GM23338 (cell line): ENCODE data around the gene SHROOM2. TPM values are rescaled to one million over a fixed set of nuclear protein-coding genes. Genes with fewer than 3 reads are reported as not detected.

ENCODE experiments used
- ATAC-seq: fragments of 200-7000 bp; cut with Tn5 transposase; 3 replicates; pipeline ENCODE4 v1.9.1; 2020
- DNase-seq: peaks from one replicate; pipeline ENCODE4 v3.0.0-alpha.2; 2015; ENCODE audit warnings: low spot score
- H2AFZ ChIP-seq: fragments of 200-600 bp; sonication (generic); 2 replicates; pipeline ENCODE4 v1.8.0; 2016; ENCODE audit warnings: antibody characterized with exemption, mild to moderate bottlenecking, moderate library complexity
- H3F3A ChIP-seq: fragments of 200-600 bp; sonication (generic); replicated peaks from 2 replicates; pipeline ENCODE4 v1.8.0; 2017; ENCODE audit warnings: antibody characterized with exemption, mixed run types, low read depth
- H3K27ac ChIP-seq: fragments of 200-600 bp; sonication (generic); 2 replicates; pipeline ENCODE4 v1.6.1; 2016; ENCODE audit warnings: low read depth
- H3K27me3 ChIP-seq: fragments of 200-600 bp; sonication (generic); 2 replicates; pipeline ENCODE4 v1.8.0; 2016; ENCODE audit warnings: mild to moderate bottlenecking, mixed run types, moderate library complexity; ENCODE audit not compliant: insufficient read depth
- H3K36me3 ChIP-seq: fragments of 200-600 bp; sonication (generic); 2 replicates; pipeline ENCODE4 v1.8.0; 2016; ENCODE audit warnings: mild to moderate bottlenecking; ENCODE audit not compliant: insufficient read depth
- H3K4me1 ChIP-seq: fragments of 200-600 bp; sonication (generic); 2 replicates; pipeline ENCODE4 v1.8.0; 2016; ENCODE audit warnings: mild to moderate bottlenecking, moderate library complexity; ENCODE audit not compliant: insufficient read depth
- H3K4me2 ChIP-seq: fragments of 200-600 bp; sonication (generic); 2 replicates; pipeline ENCODE4 v1.7.1; 2017; ENCODE audit warnings: mixed run types
- H3K4me3 ChIP-seq: fragments of 200-600 bp; sonication (generic); 2 replicates; pipeline ENCODE4 v1.6.1; 2016; ENCODE audit warnings: mixed run types
- H3K79me2 ChIP-seq: fragments of 200-600 bp; sonication (generic); replicated peaks from 2 replicates; pipeline ENCODE4 v1.8.0; 2017; ENCODE audit warnings: mild to moderate bottlenecking; ENCODE audit not compliant: insufficient read depth
- H3K9me2 ChIP-seq: fragments of 200-600 bp; sonication (generic); 2 replicates; pipeline ENCODE4 v1.8.0; 2017; ENCODE audit not compliant: insufficient read depth
- H4K20me1 ChIP-seq: fragments of 200-600 bp; sonication (generic); replicated peaks from 2 replicates; pipeline ENCODE4 v1.8.0; 2017; ENCODE audit warnings: mild to moderate bottlenecking; ENCODE audit not compliant: insufficient read depth
- H3K27ac Mint-ChIP-seq: 2 replicates; pipeline ENCODE4 v1.8.0; 2020; ENCODE audit warnings: inconsistent platforms, mild to moderate bottlenecking, moderate library complexity, mixed read lengths
- H3K27me3 Mint-ChIP-seq: 3 replicates; pipeline ENCODE4 v1.8.0; 2022; ENCODE audit warnings: low read depth, mild to moderate bottlenecking, moderate library complexity, mixed read lengths, inconsistent platforms; ENCODE audit not compliant: insufficient read depth, poor library complexity
- H3K36me3 Mint-ChIP-seq: 3 replicates; pipeline ENCODE4 v1.8.0; 2021; ENCODE audit warnings: low read depth, mild to moderate bottlenecking, inconsistent platforms, moderate library complexity, mixed read lengths
- H3K4me1 Mint-ChIP-seq: 3 replicates; pipeline ENCODE4 v1.8.0; 2020; ENCODE audit warnings: mild to moderate bottlenecking, inconsistent platforms, mixed read lengths
- H3K4me3 Mint-ChIP-seq: 3 replicates; pipeline ENCODE4 v1.8.0; 2021; ENCODE audit warnings: moderate library complexity, mild to moderate bottlenecking, inconsistent platforms, mixed read lengths
- H3K9me3 Mint-ChIP-seq: 3 replicates; pipeline ENCODE4 v1.8.0; 2020; ENCODE audit warnings: moderate library complexity, mild to moderate bottlenecking, inconsistent platforms, mixed read lengths
- CREB1 ChIP-seq: fragments of 250-450 bp; sonication (Bioruptor Pico); IDR thresholded peaks from 2 replicates; pipeline ENCODE4 v1.5.0; 2020; ENCODE audit warnings: low read depth, mild to moderate bottlenecking, moderate library complexity
- CTCF ChIP-seq, 2 experiments: fragments of 200-600 bp in 1 of 2; sonication (generic) in 1 of 2; conservative IDR thresholded peaks; 2 replicates each; pipeline versions ENCODE4 v1.5.1 to v1.6.1; 2016 to 2017; ENCODE audit warnings: antibody characterized with exemption in 2 of 2, low read depth in 2 of 2, mild to moderate bottlenecking in 2 of 2, moderate library complexity in 1 of 2
- ETS1 ChIP-seq: IDR thresholded peaks from 2 replicates; pipeline ENCODE4 v1.6.1; 2016; ENCODE audit warnings: antibody characterized with exemption
- EZH2 ChIP-seq: fragments of 200-600 bp; sonication (generic); IDR thresholded peaks from one replicate; pipeline ENCODE4 v1.8.0; 2017; ENCODE audit warnings: antibody characterized with exemption, mild to moderate bottlenecking, low read depth; ENCODE audit not compliant: unreplicated experiment
- EZH2phosphoT487 ChIP-seq: fragments of 200-600 bp; sonication (generic); IDR thresholded peaks from one replicate; pipeline ENCODE4 v1.8.1; 2018; ENCODE audit warnings: antibody characterized with exemption; ENCODE audit not compliant: unreplicated experiment
- JUNB ChIP-seq: IDR thresholded peaks from one replicate; pipeline ENCODE4 v1.6.1; 2016; ENCODE audit warnings: antibody characterized with exemption; ENCODE audit not compliant: unreplicated experiment
- NANOG ChIP-seq: IDR thresholded peaks from 2 replicates; pipeline ENCODE4 v1.6.1; 2016; ENCODE audit warnings: antibody characterized with exemption, borderline replicate concordance
- POLR2AphosphoS5 ChIP-seq: IDR thresholded peaks from 2 replicates; pipeline ENCODE4 v1.6.1; 2016; ENCODE audit warnings: antibody characterized with exemption, low read depth
- REST ChIP-seq: IDR thresholded peaks from one replicate; pipeline ENCODE4 v1.6.1; 2018; ENCODE audit warnings: antibody characterized with exemption; ENCODE audit not compliant: unreplicated experiment
- STAT1 ChIP-seq: IDR thresholded peaks from one replicate; pipeline ENCODE4 v1.6.1; 2016; ENCODE audit warnings: antibody characterized with exemption; ENCODE audit not compliant: unreplicated experiment
- ZNF114 ChIP-seq: fragments of 250-450 bp; sonication (Bioruptor Pico); IDR thresholded peaks from 2 replicates; pipeline ENCODE4 v1.5.0; 2020; ENCODE audit warnings: mild to moderate bottlenecking, moderate library complexity
- ZNF331 ChIP-seq: fragments of 250-450 bp; sonication (Bioruptor Pico); IDR thresholded peaks from 2 replicates; pipeline ENCODE4 v1.5.0; 2020; ENCODE audit warnings: low read depth, mild to moderate bottlenecking, moderate library complexity
- ZNF462 ChIP-seq: fragments of 250-450 bp; sonication (Bioruptor Pico); IDR thresholded peaks from 2 replicates; pipeline ENCODE4 v1.5.0; 2020; ENCODE audit warnings: mild to moderate bottlenecking, moderate library complexity
- polyA plus RNA-seq: library from polyadenylated mRNA; unstranded; fragments of >200 nt; fragmentation: Nextera tagmentation; extraction: Ambion mirVana; gene quantifications from 2 replicates; pipeline ENCODE4 v1.2.1, GENCODE V29; 2016
- total RNA-seq: library from RNA; depleted of rRNA; stranded (reverse); fragments of >200 nt; shearing (Covaris generic); gene quantifications from 2 replicates; pipeline ENCODE4 v1.2.3, GENCODE V29; 2014

Gene SHROOM2
- total and polyA plus RNA-seq, 2 experiments from 2014 or later, result 3.5 to 15.8 TPM

- DNase-seq (no peak), ATAC-seq (no peak)
- no peak overlapping the region; the same call in 1 of the 2 replicates for H3K27ac Mint-ChIP-seq
These were observed 80.4 kb downstream of the SHROOM2 start for GRCh38 chrX:9866633-9867032.

More at GRCh38 chrX:9866633-9867032, 80.4 kb downstream of the SHROOM2 start:
- Mint-ChIP-seq H3K27me3 (no peaks in the 10 kb centered on the region), H3K9me3 (no peaks in the 10 kb centered on the region), H3K36me3 (peaks cover 9% of the 10 kb centered on the region; the same call in 2 of the 3 replicates), H3K4me1 (peaks cover 21% of the 10 kb centered on the region), H3K4me3 (no peak overlapping the region)
- Histone ChIP-seq H4K20me1 (no peaks in the 10 kb centered on the region), H3K79me2 (no peaks in the 10 kb centered on the region; the same call in 1 of the 2 replicates), H3F3A (no peaks in the 10 kb centered on the region), H3K27ac (no peak overlapping the region), H3K27me3 (no peaks in the 10 kb centered on the region), H2AFZ (no peak overlapping the region), H3K9me2 (no peaks in the 10 kb centered on the region), H3K4me3 (no peak overlapping the region), H3K36me3 (no peaks in the 10 kb centered on the region), H3K4me1 (peaks cover 5% of the 10 kb centered on the region), H3K4me2 (no peak overlapping the region)
- TF ChIP-seq NANOG, result no peak
- no peak for TF ChIP-seq ETS1
- no peak for TF ChIP-seq EZH2
- no peak for TF ChIP-seq REST
- TF ChIP-seq POLR2AphosphoS5, result no peak
- TF ChIP-seq ZNF462 (CRISPR knock-in tag), result no peak
- no peak for TF ChIP-seq EZH2phosphoT487
- TF ChIP-seq ZNF114 (CRISPR knock-in tag), result no peak
- no peak for TF ChIP-seq ZNF331 (CRISPR knock-in tag)
- TF ChIP-seq STAT1, result no peak
- no peak for TF ChIP-seq CREB1 (CRISPR knock-in tag)
- no peak for TF ChIP-seq CTCF (conservative IDR thresholded peaks at IDR 0.05; ENCODE audit: low read depth in 2 of 2)
- no peak for TF ChIP-seq JUNB
